Panc1 (cell line): ENCODE data around the gene ZNF791. TPM values are rescaled to one million over a fixed set of nuclear protein-coding genes. Genes with fewer than 3 reads are reported as not detected.

ENCODE experiments used
- ATAC-seq: fragments of 200-7000 bp; cut with Tn5 transposase; 2 replicates; pipeline ENCODE4 v1.9.1; 2020; ENCODE audit warnings: mild to moderate bottlenecking, moderate library complexity
- BruUV-seq: library from RNA; stranded (reverse); fragments of 400-500 nt; replicated peaks from 2 replicates; lab custom pipeline; 2021; lab: Mats Ljungman, UMichigan
- CTCF ChIA-PET: fragments of 300-600 bp; sonication (Branson Sonifier 250); formaldehyde crosslinking; loops from one replicate; lab custom pipeline; 2022; ENCODE audit warnings: antibody characterized with exemption; lab: Charles Lee
- POLR2A ChIA-PET: fragments of 300-600 bp; sonication (Branson Sonifier 250); formaldehyde crosslinking; loops from one replicate; lab custom pipeline; 2022; ENCODE audit warnings: antibody characterized with exemption; lab: Charles Lee
- DNase-seq: peaks from one replicate; pipeline ENCODE4 v3.0.0-alpha.2; 2010; ENCODE audit warnings: low read depth, low spot score
- H3K27ac ChIP-seq: 2 replicates; pipeline ENCODE4 v1.5.1; 2011; ENCODE audit warnings: mild to moderate bottlenecking, low read length, inconsistent platforms
- H3K27me3 ChIP-seq: fragments of 200-500 bp; sonication (Bioruptor generic); 2 replicates; pipeline ENCODE4 v1.6.0; 2014; ENCODE audit warnings: low read length, inconsistent platforms; ENCODE audit not compliant: control insufficient read depth, insufficient read depth
- H3K36me3 ChIP-seq: fragments of 200-500 bp; sonication (Bioruptor generic); 2 replicates; pipeline ENCODE4 v1.5.1; 2014; ENCODE audit warnings: inconsistent platforms, mild to moderate bottlenecking, low read length, moderate library complexity; ENCODE audit not compliant: control insufficient read depth, insufficient read depth
- H3K4me1 ChIP-seq: 2 replicates; pipeline ENCODE4 v1.5.1; 2011; ENCODE audit warnings: inconsistent platforms, mild to moderate bottlenecking, low read length, moderate library complexity; ENCODE audit not compliant: control insufficient read depth, insufficient read depth
- H3K4me3 ChIP-seq, 2 experiments: 2 replicates each; pipeline ENCODE4 v1.5.1; 2011 to 2012; ENCODE audit warnings: low read depth in 2 of 2, low read length in 2 of 2, mild to moderate bottlenecking in 2 of 2, inconsistent platforms in 1 of 2, moderate library complexity in 1 of 2
- H3K9me3 ChIP-seq: fragments of 200-500 bp; sonication (Bioruptor generic); 2 replicates; pipeline ENCODE4 v1.5.1; 2014; ENCODE audit warnings: low read depth, mild to moderate bottlenecking, inconsistent platforms, low read length, moderate library complexity; ENCODE audit not compliant: control insufficient read depth, insufficient read depth
- POLR2AphosphoS5 ChIP-seq: IDR thresholded peaks from 2 replicates; pipeline ENCODE4 v1.6.1; 2012; ENCODE audit warnings: mild to moderate bottlenecking, low read depth, low read length, moderate library complexity
- SIN3A ChIP-seq: IDR thresholded peaks from 2 replicates; pipeline ENCODE4 v1.6.1; 2012; ENCODE audit warnings: low read depth, mild to moderate bottlenecking, low read length, moderate library complexity, borderline replicate concordance; ENCODE audit not compliant: insufficient read depth
- TCF7L2 ChIP-seq: IDR thresholded peaks from 2 replicates; pipeline ENCODE4 v1.6.1; 2011; ENCODE audit warnings: mild to moderate bottlenecking, low read depth, low read length, inconsistent platforms
- in situ Hi-C: cut with HindIII; loops from 2 replicates; pipeline ENCODE4 v1.10.0; 2016; ENCODE audit warnings: low sequenced_read_pairs, low pct_unique_long_range_greater_than_20kb
- intact Hi-C: fragments of 100-400 bp; cut with micrococcal nuclease; formaldehyde crosslinking; loops from one replicate; pipeline ENCODE4 v1.10.0; 2022; ENCODE audit not compliant: unreplicated experiment
- total RNA-seq: library from RNA; stranded (reverse); gene quantifications from one replicate; pipeline ENCODE4 v1.2.1, GENCODE V29; 2021; ENCODE audit not compliant: unreplicated experiment
- TF ChIP-seq, protein P1 (sequence below), 2 experiments: IDR thresholded peaks; 2 replicates each; pipeline ENCODE4 v1.6.1; 2011 to 2012; ENCODE audit warnings: low read depth in 2 of 2, control low read depth in 1 of 2, low read length in 1 of 2, mild to moderate bottlenecking in 1 of 2, moderate library complexity in 1 of 2; ENCODE audit not compliant: insufficient read depth in 1 of 2
- TF ChIP-seq, protein P2 (sequence below): fragments of 450-650 bp; IDR thresholded peaks from 2 replicates; pipeline ENCODE4 v1.5.1; 2017; ENCODE audit warnings: mild to moderate bottlenecking

The ZNF791 gene
- total RNA-seq, 1 experiment from 2014 or later = 19.0 TPM

DNA sequence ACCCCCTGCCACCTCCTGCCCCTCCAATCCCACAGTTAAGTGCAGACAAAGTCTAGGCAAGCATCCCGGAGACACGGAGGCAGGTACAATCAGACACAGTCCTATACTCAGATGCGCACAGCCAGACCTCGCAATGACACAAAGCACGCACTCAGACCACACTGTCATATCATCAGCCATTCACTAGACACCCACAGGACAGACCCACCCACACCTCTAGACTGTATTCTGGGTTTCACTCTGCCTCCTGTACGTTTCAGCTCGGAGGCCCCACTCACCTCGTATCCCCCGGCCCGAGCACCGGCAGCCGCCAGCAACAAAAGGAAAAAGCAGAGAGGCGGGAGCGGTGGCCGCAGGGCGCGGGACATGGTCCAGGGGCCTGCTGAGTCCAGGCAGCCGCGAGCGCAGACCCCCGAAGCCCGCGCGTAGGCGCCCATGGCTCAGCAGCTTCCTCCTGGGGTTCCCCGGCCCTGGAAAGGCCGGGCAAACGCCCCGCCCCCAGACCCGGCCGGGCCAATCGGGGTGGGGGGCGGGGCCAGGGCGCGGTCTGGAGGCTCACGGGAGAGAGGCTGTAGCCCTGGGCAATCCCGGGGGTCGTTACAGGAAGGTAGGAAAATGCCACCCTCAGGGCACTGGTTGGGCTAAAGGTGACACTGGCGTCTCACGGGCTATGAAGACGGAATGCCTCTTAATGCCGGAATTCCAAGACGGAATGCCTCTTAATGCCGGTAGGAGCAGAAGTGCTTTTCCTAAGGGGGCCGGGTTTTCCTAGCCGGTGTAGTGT, 55.7 kb downstream of the ZNF791 start, which contains the start of the genes MAN2B1 and WDR83:
Gene MAN2B1, minus strand, starts transcription at position 478 of the 784 bp plus-strand sequence. Its CDS starts 41 bp downstream, at position 437.
Gene WDR83, plus strand, starts transcription at position 543 of the 784 bp plus-strand sequence. CDS start 2,984 bp downstream, outside the sequence.
- H3K9me3 ChIP-seq = no peaks in the 10 kb centered on the region

GRCh38 chr19:12667731-12668302, 57.1 kb downstream of the ZNF791 start:
- DNase-seq (no peak), ATAC-seq (no peak)
- in situ Hi-C loops (no loop called here), intact Hi-C loops (no loop called here)
- peak overlapping the region in 1 of 2 experiments; percentile 93; a peak in 2 of 4 replicates for H3K4me3 ChIP-seq
- no TSS peak for BruUV-seq
- peaks cover 3% of the 10 kb centered on the region; the same call in 1 of the 2 replicates for H3K36me3 ChIP-seq
- CTCF ChIA-PET = no interaction called here
- TF ChIP-seq, protein P1, sequence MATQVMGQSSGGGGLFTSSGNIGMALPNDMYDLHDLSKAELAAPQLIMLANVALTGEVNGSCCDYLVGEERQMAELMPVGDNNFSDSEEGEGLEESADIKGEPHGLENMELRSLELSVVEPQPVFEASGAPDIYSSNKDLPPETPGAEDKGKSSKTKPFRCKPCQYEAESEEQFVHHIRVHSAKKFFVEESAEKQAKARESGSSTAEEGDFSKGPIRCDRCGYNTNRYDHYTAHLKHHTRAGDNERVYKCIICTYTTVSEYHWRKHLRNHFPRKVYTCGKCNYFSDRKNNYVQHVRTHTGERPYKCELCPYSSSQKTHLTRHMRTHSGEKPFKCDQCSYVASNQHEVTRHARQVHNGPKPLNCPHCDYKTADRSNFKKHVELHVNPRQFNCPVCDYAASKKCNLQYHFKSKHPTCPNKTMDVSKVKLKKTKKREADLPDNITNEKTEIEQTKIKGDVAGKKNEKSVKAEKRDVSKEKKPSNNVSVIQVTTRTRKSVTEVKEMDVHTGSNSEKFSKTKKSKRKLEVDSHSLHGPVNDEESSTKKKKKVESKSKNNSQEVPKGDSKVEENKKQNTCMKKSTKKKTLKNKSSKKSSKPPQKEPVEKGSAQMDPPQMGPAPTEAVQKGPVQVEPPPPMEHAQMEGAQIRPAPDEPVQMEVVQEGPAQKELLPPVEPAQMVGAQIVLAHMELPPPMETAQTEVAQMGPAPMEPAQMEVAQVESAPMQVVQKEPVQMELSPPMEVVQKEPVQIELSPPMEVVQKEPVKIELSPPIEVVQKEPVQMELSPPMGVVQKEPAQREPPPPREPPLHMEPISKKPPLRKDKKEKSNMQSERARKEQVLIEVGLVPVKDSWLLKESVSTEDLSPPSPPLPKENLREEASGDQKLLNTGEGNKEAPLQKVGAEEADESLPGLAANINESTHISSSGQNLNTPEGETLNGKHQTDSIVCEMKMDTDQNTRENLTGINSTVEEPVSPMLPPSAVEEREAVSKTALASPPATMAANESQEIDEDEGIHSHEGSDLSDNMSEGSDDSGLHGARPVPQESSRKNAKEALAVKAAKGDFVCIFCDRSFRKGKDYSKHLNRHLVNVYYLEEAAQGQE (IDR thresholded peaks at IDR 0.05; ENCODE audit: insufficient read depth in 1 of 2, low read depth in 2 of 2, low read length in 1 of 2) = no peak
- no peak for TF ChIP-seq TCF7L2
- no peak overlapping the region for H3K27ac ChIP-seq
- H3K9me3 ChIP-seq = no peaks in the 10 kb centered on the region
- POLR2A ChIA-PET = no interaction called here
- no peaks in the 10 kb centered on the region for H3K27me3 ChIP-seq
- H3K4me1 ChIP-seq = peaks cover 3% of the 10 kb centered on the region

More for the DNA sequence above, 55.7 kb downstream of the ZNF791 start, which contains the start of the genes MAN2B1 and WDR83:
- ATAC-seq (peak; percentile 87), DNase-seq (no peak)
- H3K4me3 ChIP-seq = peak within 1 kb of the TSS; percentile 82 to 84
- H3K4me1 ChIP-seq = peaks cover 3% of the 10 kb centered on the region
- intact Hi-C loops = no loop called here
- no peaks in the 10 kb centered on the region for H3K27me3 ChIP-seq
- peak within 1 kb of the TSS; percentile 79 for H3K27ac ChIP-seq
- in situ Hi-C loops = no loop called here
- no TSS peak for BruUV-seq
- POLR2A ChIA-PET = no interaction called here
- CTCF ChIA-PET = no interaction called here
- H3K36me3 ChIP-seq = peaks cover 3% of the 10 kb centered on the region; the same call in 1 of the 2 replicates
- TF ChIP-seq SIN3A (0 out of 2 replicates have a peak, but pooled peaks have one; percentile 55), POLR2AphosphoS5 (no peak; the same call in 1 of the 2 replicates)

- Histone ChIP-seq H3K36me3 (peaks cover 3% of the 10 kb centered on the region; the same call in 1 of the 2 replicates), H3K9me3 (no peaks in the 10 kb centered on the region), H3K4me1 (peaks cover 3% of the 10 kb centered on the region), H3K27ac (peak overlapping the region; percentile 98), H3K4me3 (peak overlapping the region; percentile 87 to 93), H3K27me3 (no peaks in the 10 kb centered on the region)
- intact Hi-C loops = no loop called here
- in situ Hi-C loops = no loop called here
- no peak for TF ChIP-seq POLR2AphosphoS5
- TF ChIP-seq TCF7L2 = no peak
- TF ChIP-seq, protein P2, sequence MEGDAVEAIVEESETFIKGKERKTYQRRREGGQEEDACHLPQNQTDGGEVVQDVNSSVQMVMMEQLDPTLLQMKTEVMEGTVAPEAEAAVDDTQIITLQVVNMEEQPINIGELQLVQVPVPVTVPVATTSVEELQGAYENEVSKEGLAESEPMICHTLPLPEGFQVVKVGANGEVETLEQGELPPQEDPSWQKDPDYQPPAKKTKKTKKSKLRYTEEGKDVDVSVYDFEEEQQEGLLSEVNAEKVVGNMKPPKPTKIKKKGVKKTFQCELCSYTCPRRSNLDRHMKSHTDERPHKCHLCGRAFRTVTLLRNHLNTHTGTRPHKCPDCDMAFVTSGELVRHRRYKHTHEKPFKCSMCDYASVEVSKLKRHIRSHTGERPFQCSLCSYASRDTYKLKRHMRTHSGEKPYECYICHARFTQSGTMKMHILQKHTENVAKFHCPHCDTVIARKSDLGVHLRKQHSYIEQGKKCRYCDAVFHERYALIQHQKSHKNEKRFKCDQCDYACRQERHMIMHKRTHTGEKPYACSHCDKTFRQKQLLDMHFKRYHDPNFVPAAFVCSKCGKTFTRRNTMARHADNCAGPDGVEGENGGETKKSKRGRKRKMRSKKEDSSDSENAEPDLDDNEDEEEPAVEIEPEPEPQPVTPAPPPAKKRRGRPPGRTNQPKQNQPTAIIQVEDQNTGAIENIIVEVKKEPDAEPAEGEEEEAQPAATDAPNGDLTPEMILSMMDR = no peak
- TF ChIP-seq, protein P1 (IDR thresholded peaks at IDR 0.05; ENCODE audit: insufficient read depth in 1 of 2, low read depth in 2 of 2, low read length in 1 of 2) = no peak
- no peak for TF ChIP-seq SIN3A
- POLR2A ChIA-PET = no interaction called here
- no TSS peak for BruUV-seq
- DNase-seq (no peak), ATAC-seq (no peak)
- CTCF ChIA-PET = no interaction called here
These were observed 57.6 kb downstream of the ZNF791 start for GRCh38 chr19:12668346-12668745.
